Upper lobe of left lung (tissue), 6 donors: ENCODE measurements around the gene LSP1. TPM values are rescaled to one million over a fixed set of nuclear protein-coding genes. Genes with fewer than 3 reads are reported as not detected.

ENCODE experiments used
- ATAC-seq, 2 donors: fragments of 200-7000 bp; cut with Tn5 transposase; one replicate each; pipeline ENCODE4 v1.9.1; 2022; ENCODE audit warnings: mild to moderate bottlenecking in 2 of 2, moderate library complexity in 2 of 2; ENCODE audit not compliant: low FRiP score in 2 of 2
- DNase-seq, 2 donors: peaks; one replicate each; pipeline ENCODE4 v3.0.0-alpha.2; 2019 to 2020
- H3K27ac ChIP-seq, 4 donors: fragments of 200-600 bp; sonication (generic); one replicate each; pipeline ENCODE4 v1.5.1; 2016 to 2019
- H3K27me3 ChIP-seq, 4 donors: fragments of 200-600 bp; sonication (generic); one replicate each; pipeline ENCODE4 v1.5.1; 2017 to 2019
- H3K36me3 ChIP-seq, 4 donors: fragments of 200-600 bp; sonication (generic); one replicate each; pipeline ENCODE4 v1.5.1; 2016 to 2019
- H3K4me1 ChIP-seq, 4 donors: fragments of 200-600 bp; sonication (generic); one replicate each; pipeline ENCODE4 v1.5.1; 2018 to 2019
- H3K4me3 ChIP-seq, 4 donors: fragments of 200-600 bp; sonication (generic); one replicate each; pipeline ENCODE4 v1.5.1; 2017 to 2019; ENCODE audit warnings: mild to moderate bottlenecking in 2 of 4, moderate library complexity in 1 of 4
- H3K9me3 ChIP-seq, 4 donors: fragments of 200-600 bp; sonication (generic); one replicate each; pipeline ENCODE4 v1.5.1; 2018 to 2019
- EP300 ChIP-seq, 4 donors: sonication (generic); formaldehyde crosslinking; IDR thresholded peaks; one replicate each; pipeline ENCODE4 v1.5.1; 2017; ENCODE audit warnings: antibody characterized with exemption in 4 of 4, control low read depth in 2 of 4
- POLR2A ChIP-seq, 4 donors: fragments of 450-650 bp; IDR thresholded peaks; one replicate each; pipeline ENCODE4 v1.5.1; 2016 to 2017; ENCODE audit warnings: antibody characterized with exemption in 4 of 4, mild to moderate bottlenecking in 2 of 4
- POLR2AphosphoS5 ChIP-seq, 2 donors: sonication (generic); formaldehyde crosslinking; IDR thresholded peaks; one replicate each; pipeline ENCODE4 v1.5.1; 2017; ENCODE audit warnings: antibody characterized with exemption in 2 of 2
- WGBS, 2 donors: methylation state at CpG; one replicate each; pipeline ENCODE4 v1.1.5; 2017 to 2018; 5-methylcytosine and 5-hydroxymethylcytosine counted together
- total RNA-seq, 6 donors: library from RNA; depleted of rRNA in 4 of 6; stranded (reverse); fragments of >200 nt in 4 of 6; gene quantifications; one replicate each; pipeline versions ENCODE4 v1.1.0 to v1.2.1, GENCODE V29; 2016 to 2021
- TF ChIP-seq, protein P1 (sequence below), 6 experiments: fragments of 450-650 bp in 4 of 6; fragments of 200-600 bp in 2 of 6; sonication (generic) in 2 of 6; IDR thresholded peaks; one replicate each; pipeline ENCODE4 v1.5.1; 2016 to 2019; ENCODE audit warnings: antibody characterized with exemption in 6 of 6
- donor health status: DM: no; HTN: no; CAD: no; lungs with moderate emphysema.
- donor health status: DM: no; HTN: yes; CAD: no; lungs with severe emphysema.

LSP1 gene
- total RNA-seq, 6 donors from 2014 or later = 29.3 to 162 (median 66.2) TPM

DNA sequence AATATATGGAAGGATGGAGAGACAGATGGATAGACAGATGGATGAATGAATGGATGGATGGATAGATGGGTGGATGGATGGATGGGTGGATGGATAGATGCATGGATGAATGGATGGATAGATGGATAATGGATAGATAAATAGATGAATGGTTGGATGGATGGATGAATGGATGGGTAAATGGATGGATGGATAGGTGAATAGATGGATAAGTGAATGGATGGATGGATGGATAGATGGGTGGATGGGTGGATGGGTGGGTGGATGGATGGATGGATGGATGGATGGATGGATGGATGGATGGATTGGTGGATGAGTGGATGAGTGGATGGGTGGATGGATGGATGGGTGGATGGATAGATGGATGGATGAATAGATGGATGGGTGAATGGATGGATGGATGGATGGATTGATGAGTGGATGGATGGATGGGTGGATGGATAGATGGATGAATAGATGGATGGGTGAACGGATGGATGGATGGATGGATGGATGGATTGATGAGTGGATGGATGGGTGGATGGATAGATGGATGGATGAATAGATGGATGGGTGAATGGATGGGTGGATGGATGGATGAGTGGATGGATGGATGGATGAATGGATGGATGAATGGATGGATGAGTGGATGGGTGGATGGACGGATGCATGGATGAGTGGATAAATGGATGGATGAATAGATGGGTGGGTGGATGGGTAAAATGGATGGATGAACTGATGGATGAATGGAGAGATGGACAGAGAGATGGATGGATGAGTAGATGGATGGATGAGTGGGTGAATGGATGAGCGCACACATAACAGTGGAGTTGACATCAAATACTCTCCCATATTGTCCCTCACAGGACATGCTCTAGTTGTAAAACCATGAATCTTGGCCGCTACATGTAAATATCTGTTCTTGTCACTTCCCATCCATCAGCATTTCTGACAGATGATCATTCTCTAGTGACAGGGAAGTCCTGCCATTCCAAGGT lies 8.8 kb downstream of the LSP1 start:
- peaks cover 23 to 29% (median 25%) of the 10 kb centered on the region in 4 donors for H3K4me1 ChIP-seq
- TF ChIP-seq, protein P1, sequence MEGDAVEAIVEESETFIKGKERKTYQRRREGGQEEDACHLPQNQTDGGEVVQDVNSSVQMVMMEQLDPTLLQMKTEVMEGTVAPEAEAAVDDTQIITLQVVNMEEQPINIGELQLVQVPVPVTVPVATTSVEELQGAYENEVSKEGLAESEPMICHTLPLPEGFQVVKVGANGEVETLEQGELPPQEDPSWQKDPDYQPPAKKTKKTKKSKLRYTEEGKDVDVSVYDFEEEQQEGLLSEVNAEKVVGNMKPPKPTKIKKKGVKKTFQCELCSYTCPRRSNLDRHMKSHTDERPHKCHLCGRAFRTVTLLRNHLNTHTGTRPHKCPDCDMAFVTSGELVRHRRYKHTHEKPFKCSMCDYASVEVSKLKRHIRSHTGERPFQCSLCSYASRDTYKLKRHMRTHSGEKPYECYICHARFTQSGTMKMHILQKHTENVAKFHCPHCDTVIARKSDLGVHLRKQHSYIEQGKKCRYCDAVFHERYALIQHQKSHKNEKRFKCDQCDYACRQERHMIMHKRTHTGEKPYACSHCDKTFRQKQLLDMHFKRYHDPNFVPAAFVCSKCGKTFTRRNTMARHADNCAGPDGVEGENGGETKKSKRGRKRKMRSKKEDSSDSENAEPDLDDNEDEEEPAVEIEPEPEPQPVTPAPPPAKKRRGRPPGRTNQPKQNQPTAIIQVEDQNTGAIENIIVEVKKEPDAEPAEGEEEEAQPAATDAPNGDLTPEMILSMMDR (IDR thresholded peaks at IDR 0.05) = no peak
- no peak for TF ChIP-seq EP300 (IDR thresholded peaks at IDR 0.05)
- no peaks in the 10 kb centered on the region for H3K9me3 ChIP-seq
- H3K4me3 ChIP-seq = no peak overlapping the region
- 85% methylated on average over 4 of the region's 4 CpGs for whole genome bisulfite sequencing, 2 donors
- no peaks in the 10 kb centered on the region for H3K36me3 ChIP-seq
- DNase-seq (no peak), ATAC-seq (no peak)
- H3K27me3 ChIP-seq = no peaks in the 10 kb centered on the region
- H3K27ac ChIP-seq = no peak overlapping the region

DNA sequence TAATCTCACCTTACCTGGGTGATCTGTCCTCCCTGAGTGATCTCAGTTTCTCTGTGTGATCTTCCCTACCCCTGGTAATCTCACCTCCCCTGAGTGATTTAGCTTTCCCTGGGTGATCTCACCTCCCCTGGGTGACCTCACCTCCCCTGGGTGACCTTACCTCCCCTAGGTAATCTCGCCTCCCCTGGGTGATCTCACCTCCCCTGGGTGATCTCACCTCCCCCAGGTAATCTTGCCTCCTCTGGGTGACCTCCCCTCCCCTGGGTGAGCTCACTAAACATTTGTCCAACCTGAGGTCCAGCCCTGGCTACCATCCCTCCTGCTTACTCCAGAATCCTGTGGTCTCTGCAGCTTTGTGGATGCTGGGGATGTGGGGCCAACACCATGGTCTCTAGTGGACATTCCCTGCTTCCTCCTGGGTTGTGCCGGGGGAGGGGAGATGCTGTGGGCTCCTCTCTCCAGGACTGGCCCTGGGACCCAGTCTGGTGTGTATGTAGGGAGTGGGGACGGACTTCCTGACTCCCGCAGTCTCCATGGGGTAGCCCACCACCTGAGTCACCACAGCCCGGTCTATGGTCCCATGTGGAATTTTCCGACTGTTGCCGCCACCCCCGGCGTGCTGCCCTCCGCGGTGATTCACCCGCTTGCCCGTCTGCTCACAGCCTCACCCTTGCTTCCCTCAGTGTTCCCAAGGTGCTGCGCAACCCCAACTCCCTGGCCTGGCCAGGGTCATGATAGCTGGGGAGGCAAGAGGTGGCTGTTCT lies 9.9 kb downstream of the LSP1 start:
- DNase-seq (peak in 1 of 2 donors; percentile 62), ATAC-seq (peak in 1 of 2 donors; percentile 51)
- peaks cover 23 to 27% (median 25%) of the 10 kb centered on the region in 4 donors for H3K4me1 ChIP-seq
- no peaks in the 10 kb centered on the region for H3K9me3 ChIP-seq
- 77 to 90% methylated on average over 14 of the region's 14 CpGs for WGBS, 2 donors
- H3K4me3 ChIP-seq = no peak overlapping the region
- H3K36me3 ChIP-seq = no peaks in the 10 kb centered on the region
- H3K27me3 ChIP-seq = no peaks in the 10 kb centered on the region
- no peak for TF ChIP-seq POLR2A (IDR thresholded peaks at IDR 0.05)
- TF ChIP-seq, protein P1 (IDR thresholded peaks at IDR 0.05) = no peak
- TF ChIP-seq EP300 (IDR thresholded peaks at IDR 0.05) = no peak
- H3K27ac ChIP-seq = peak overlapping the region in 2 of 4 donors; percentile 54 to 57

DNA sequence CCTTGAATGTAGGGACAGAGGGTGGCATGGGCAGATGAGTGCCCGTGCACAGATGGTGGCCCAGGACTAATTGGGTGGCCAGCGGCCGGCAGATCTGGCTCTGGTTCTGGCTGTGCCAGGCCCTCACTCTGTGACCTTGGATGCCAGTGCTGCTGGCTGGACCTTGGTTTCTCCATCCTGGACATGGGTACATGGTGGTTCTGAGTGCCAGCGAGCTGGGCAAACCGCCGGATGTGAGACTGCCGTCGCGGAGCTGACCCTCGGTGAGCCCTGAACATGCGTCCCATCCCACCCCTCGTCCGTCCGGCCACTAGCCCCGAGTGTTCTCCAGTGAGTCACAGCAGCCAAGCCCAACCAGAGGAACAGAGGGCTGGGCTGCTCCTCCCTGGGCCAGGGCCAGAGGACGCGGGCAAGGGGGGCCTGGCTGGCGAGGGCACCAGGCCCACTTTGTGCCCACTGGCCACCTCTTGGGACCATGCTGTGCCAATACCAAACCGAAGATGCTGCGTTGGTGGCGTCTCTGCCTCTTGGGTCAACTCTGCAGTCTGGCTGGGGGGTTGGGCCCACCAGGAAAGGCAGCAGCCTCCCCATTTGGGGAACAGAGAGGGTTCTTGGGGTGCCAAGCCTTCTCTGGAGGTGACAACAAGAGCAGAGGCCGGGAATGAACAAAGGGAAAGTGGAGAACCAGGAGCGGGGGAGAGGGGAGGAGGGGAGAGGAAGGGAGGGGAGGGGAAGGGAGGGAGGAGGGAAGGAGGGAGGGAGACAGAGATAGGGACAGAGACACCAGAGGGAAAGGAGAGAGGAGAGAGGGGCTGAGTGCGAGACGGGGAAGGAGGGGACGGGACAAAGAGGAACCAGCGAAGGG lies 10.7 kb downstream of the LSP1 start:
- Histone ChIP-seq H3K27ac (peak overlapping the region; percentile 30 to 57 (median 50)), H3K9me3 (no peaks in the 10 kb centered on the region), H3K4me3 (no peak overlapping the region), H3K27me3 (no peaks in the 10 kb centered on the region), H3K4me1 (peaks cover 23 to 27% (median 25%) of the 10 kb centered on the region in 4 donors), H3K36me3 (no peaks in the 10 kb centered on the region)
- DNase-seq = peak; percentile 76 to 90
- ATAC-seq = peak; percentile 87 to 95
- TF ChIP-seq, protein P1 (IDR thresholded peaks at IDR 0.05) = no peak
- TF ChIP-seq POLR2A (IDR thresholded peaks at IDR 0.05) (peak in 1 of 4 donors; percentile 37), POLR2AphosphoS5 (IDR thresholded peaks at IDR 0.05) (peak; percentile 16 to 53), EP300 (IDR thresholded peaks at IDR 0.05) (no peak)
- WGBS, 2 donors = 30 to 43% methylated on average over 12 to 19 of the region's 27 CpGs

DNA sequence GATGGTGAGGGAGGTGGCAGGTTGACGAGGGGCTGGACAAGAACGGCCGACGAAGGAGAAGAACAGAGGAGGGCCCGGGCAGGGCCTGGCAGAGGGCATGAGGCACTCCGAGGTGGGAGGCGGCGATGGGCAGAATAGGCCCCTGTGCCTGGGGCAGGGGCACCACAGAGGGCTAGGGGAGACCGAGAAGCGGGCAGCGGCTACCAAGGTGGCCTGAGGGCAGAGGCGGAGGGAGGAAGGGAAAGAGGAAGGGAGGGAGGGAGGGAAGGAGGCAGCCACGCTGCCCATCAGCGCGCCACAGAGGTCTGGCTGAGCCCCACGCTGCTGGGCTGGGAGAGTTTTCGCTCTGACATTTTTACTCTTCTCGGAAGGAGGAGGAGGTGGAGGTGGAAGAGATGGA lies 11.3 kb downstream of the LSP1 start:
- TF ChIP-seq POLR2AphosphoS5 (IDR thresholded peaks at IDR 0.05) (no peak), EP300 (IDR thresholded peaks at IDR 0.05) (no peak), POLR2A (IDR thresholded peaks at IDR 0.05) (no peak)
- TF ChIP-seq, protein P1 (IDR thresholded peaks at IDR 0.05) = no peak
- ATAC-seq (peak in 1 of 2 donors; percentile 16), DNase-seq (peak in 1 of 2 donors; percentile 65)
- 46 to 52% methylated on average over 18 of the region's 18 CpGs for WGBS, 2 donors
- Histone ChIP-seq H3K27me3 (no peaks in the 10 kb centered on the region), H3K9me3 (no peaks in the 10 kb centered on the region), H3K36me3 (no peaks in the 10 kb centered on the region), H3K4me1 (peaks cover 23 to 27% (median 25%) of the 10 kb centered on the region in 4 donors), H3K4me3 (no peak overlapping the region), H3K27ac (peak overlapping the region; percentile 30 to 57 (median 50))
